ENCODE data around the gene KAZN.

Gene KAZN

DNA sequence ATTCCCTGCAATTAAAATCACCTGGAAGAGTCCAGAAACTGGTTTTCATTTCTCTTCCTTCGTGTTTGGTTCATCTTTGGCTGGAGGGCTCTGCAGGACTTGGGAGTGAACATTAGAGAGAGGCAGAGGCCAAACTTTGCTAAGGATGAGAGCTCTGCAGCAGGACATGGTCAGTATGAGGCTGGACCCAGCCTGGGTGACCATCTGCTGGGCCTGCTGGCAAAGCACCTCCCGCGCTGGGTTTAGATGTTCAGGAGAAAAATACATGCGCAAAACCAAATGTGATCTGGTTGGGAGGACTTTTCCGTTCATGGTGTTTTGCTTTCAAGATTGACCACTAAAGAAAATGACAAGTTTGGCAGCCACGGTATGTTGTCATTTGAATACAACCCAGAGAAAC lies 15.9 kb downstream of the KAZN start:
- no peak for DNase-seq (ENCODE audit: low spot score)

DNA sequence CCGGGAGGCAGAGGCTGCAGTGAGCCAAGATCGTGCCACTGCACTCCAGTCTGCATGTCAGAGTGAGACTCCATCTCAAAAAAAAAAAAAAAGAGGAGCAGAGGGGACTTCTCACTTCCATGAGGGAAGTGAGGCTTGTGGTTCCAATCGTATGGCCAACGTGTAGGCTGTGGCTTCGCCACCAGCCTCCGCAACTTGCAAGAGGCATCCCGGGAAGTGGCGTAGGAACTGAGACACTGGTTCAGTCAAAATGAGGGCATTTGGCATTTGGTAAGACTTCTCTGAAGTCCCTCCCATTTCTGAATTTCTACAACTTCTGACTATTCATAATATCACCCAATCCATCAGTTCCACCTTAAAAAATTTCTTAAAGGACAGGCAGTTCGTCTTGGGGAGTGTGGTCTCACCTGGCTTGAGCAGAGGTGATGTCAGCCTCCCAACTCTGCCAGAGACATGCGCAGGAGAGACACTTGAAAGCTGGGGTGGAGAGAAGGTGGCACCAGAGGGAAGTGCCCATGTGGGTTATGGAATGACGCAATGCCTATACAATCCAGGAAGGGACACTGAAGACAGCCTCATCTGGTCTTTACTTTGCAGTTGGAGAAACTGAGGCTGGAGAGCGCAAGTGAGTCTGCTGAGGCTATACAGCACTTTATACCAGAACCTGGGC lies 17.2 kb downstream of the KAZN start:
- no peak for DNase-seq (ENCODE audit: low spot score)

DNA sequence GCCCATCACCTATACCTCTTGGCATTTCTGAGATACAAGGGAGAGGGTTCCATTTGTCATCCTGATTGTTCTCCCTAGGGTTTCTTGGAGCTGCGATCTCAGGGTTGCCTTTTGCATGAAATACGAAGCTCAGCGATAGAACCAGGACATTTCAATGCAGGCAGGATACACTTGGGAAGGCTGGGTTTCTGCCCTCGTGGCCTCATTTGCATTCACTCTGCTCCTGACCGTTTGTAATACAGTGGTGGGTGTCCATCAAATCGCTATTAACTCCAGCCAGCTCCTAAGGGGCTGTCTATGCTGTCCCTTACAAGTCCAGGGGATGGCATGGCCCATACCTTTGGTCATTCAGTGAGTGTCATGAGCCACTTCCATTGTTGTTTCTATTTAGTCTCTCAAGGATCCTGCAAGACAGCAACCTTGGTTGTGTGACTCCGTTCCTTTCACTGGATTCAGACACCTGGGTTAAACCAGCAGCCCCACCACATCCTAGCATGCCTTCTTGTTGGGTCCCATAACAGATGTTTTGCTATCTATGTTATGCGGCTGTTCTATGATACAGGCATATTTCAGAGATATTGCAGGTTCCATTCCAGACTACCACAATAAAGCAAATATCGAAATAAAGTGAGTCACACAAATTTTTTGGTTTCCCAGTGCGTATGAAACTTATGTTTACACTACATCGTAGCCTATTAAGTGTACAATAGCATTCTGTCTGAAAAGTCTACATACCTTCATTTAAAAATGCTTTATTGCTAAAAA lies 18.3 kb downstream of the KAZN start:
- no peak for DNase-seq (ENCODE audit: low spot score)

DNA sequence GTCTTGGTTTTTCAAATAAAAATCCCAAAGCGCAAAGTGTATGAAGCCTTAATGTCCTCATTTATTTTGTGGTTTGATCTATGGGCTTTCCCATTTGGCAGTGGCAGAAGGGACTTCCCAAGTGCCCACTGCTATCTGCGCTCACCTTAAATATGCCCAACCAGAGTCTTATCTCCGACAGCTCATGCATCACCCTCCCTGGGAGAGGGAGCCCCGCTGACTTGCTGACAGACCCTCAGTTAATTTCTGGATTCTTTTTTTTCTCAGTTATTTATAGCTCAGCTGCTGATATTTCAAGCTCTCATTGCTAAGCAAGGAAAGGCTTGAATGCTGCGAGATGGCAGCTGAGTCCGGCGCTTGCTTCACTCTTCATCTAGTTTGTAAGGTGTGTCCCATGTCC lies 19.3 kb downstream of the KAZN start:
- no peak for DNase-seq (ENCODE audit: low spot score)

GRCh38 chr1:14620941-14621340 lies 22.5 kb downstream of the KAZN start:
- no peak for DNase-seq (ENCODE audit: low spot score)

- no peak for DNase-seq (ENCODE audit: low spot score)
These were observed 24.6 kb downstream of the KAZN start for GRCh38 chr1:14623090-14623489.

GRCh38 chr1:14624941-14625340 lies 26.5 kb downstream of the KAZN start:
- DNase-seq (ENCODE audit: low spot score): no peak

DNA sequence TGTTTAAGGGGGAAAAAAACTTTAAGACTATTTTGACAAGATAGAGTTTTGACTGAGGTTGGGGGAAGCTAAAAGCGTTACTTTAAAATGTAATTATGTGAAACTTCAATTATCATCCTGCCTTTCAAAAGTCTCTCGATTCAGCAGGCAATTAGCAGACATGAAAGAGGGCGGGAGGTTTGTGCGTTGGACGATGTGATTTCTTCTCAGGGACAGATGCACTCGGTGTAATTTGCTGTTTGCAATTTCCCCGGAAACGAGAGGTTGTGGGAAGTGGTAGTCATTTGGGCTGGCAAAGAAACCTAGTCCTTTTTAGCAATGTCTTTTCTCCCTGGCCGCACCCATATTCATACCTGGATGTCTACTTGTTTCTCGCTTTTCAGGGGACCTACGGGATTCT lies 27.1 kb downstream of the KAZN start:
- no peak for DNase-seq (ENCODE audit: low spot score)

GRCh38 chr1:14625996-14626395 lies 27.5 kb downstream of the KAZN start:
- no peak for DNase-seq (ENCODE audit: low spot score)

DNA sequence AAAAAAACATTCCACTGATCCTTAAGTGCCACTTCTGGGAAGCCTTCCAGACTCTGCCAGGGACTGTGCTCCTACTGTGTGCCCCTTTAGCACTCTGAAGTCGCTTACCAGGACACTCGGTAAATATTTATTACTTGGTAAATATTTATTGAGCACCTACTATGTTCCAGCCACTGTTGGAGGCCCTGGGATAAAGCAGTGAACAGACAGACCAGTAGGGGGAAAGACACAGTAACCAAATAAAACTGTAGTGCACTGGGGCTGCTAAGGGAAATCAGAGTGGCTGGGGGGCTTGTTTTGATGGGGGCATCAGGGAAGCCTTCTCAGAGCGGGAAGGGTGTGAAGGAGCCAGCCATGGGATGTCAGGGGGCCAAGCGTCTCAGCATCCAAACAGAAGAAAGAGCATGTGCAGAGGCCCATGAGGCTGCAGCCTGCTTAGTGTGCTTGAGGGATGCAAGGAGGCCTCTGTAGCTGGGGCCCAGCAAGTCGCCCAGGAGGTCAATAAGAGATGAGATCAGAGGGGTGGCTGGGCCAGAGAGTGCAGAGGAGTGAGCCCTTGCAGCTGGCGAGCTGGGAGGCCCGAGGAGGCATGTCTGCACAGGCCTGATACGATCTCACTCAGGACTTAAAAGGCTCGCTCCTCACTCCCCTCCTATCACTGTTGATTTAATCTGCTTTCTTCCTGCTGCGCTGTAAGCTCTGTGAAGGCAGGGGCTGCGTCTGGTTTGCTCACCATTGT lies 28.6 kb downstream of the KAZN start:
- DNase-seq (ENCODE audit: low spot score): peak; percentile 32

GRCh38 chr1:14627608-14628489 lies 29.4 kb downstream of the KAZN start:
- no peak for DNase-seq (ENCODE audit: low spot score)

DNA sequence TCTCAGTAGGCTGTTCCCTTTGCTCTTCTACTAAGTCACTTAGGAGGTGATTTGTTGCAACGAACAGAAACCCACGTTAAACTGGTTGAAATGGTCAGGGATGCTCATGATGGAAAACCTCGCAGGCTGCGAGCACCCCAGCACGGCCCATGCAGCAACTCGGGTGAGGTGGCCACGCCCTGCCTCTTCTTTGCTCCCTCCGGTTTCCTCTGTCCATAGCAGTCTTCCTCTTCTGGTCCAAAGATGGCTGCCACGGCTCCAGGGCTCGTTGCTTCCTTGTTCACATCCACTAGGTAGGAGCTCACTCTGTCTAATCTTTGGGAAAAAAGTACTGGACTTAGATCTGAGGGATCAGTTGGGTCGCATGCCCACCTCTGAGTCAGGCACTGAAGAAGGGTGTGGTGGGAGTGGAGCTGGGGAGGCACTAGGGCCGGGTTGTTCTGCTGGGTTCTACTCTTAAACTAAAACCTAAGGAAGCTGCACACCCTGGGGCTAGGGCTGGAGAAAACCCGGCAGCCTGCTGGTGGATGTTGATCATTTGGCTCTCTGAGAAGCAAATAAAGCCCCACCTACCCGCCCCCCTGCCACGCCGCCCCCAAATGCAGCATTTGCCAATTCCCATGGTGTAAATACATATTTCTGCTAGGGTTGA lies 31.0 kb downstream of the KAZN start:
- no peak for DNase-seq (ENCODE audit: low spot score)

GRCh38 chr1:14630986-14631385 lies 32.5 kb downstream of the KAZN start:
- no peak for DNase-seq (ENCODE audit: low spot score)

DNA sequence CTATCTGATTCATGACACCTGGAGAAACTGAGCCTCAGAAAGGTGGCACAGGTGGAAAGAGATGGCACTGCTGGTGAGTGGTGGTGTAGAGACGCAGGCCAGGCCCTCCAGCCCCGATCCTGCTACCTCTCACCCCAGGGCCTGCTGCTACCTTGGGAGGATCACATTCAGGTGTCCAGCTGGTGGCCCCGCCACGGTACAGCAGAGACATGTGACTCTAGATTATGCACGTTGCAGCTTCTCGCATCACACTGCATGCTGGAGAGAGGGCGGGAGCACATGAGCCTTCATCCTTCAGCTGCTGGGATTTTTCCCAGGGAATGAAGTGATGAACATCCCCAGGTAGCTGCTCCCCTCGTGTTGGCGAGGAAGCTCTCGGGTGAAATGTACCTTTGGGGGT lies 32.9 kb downstream of the KAZN start:
- DNase-seq (ENCODE audit: low spot score): no peak

GRCh38 chr1:14634486-14634885 lies 36.0 kb downstream of the KAZN start:
- no peak for DNase-seq (ENCODE audit: low spot score)

- DNase-seq (ENCODE audit: low spot score): no peak
These were observed 36.9 kb downstream of the KAZN start for GRCh38 chr1:14635421-14635820.

DNA sequence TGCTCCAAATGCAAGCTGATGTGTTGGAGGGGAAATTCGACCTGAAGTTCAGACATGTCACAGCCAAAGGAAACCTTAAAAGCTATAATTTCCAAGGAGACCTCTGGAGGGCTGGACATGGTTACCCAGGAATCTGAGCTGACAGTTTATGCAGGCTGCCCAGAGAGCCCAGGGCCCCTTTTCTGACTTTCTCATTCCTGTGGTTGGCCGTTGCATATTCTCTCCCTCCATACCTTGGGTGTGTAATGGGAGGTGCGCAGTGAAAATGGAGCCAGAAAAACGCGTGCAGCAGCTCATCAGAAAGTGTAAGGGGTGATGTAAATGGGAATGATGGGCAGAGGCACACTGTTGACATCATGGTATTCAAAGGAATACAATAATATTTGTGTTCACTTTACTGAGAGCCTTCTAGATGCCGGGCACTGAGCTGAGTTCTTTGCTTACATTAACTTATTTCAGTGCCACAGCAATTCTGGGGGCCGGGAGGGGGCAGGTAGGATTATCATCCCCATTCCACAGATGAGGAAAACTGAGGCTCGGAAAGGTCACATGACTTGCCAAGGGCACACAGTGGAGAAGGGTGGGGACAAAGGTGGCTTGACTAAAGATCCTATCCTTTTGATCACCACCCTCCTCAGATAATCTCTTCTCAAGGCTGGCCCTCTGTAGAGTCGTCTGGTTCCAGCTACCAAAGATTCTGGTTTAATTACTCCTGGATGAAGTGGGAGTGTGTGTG lies 38.6 kb downstream of the KAZN start:
- DNase-seq (ENCODE audit: low spot score): no peak

DNA sequence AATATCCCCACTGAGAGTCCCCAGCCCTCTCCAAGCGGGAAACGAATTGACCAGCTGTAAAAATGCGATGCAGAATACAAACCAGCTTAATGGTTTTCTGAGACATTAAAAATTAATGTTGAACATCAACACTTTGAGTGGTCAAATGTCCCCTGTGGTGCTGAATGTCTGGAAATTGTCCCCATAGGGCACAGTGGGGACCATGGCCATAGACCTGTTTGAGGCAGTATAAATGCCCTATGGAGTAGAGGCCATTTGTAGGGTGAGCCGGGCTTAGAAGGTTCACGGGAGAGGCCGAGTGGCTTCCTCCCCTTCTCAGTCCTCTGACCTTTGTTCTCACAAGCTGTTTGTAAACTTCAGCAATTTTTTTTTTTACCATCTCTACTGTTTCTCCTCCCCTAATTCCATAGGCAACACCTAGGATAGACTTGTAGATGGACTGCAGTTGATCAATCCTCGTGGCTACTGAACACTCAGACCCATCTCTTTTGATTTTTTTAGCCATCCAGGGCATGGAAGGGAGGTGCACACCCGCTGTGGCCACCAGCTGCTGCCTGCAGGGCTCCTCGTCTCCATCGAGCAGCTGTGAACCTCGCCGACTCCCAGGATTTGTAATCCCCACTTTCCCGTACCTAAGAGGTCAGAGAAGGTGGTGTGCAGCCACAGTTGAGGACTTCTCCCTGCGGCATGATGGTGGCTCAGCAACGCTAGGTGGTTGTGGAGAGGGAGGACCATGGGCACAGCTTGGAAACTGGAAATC lies 41.0 kb downstream of the KAZN start:
- DNase-seq (ENCODE audit: low spot score): no peak

- DNase-seq (ENCODE audit: low spot score): no peak
These were observed 44.2 kb downstream of the KAZN start for GRCh38 chr1:14642712-14643111.

GRCh38 chr1:14646973-14647372 lies 48.5 kb downstream of the KAZN start:
- DNase-seq (ENCODE audit: low spot score): no peak
